Measurements from ENCODE around the gene INPP5A. TPM values are rescaled to one million over a fixed set of nuclear protein-coding genes. Genes with fewer than 3 reads are reported as not detected.
A peak's percentile ranks its signal among the peaks of the same experiment; 100 is the strongest.
"Not testable (repeated sequence)": the region's sequence is repeated elsewhere in the genome, so short reads cannot be mapped to it uniquely, and the experiment has no call there.

The INPP5A gene
- total RNA-seq, 1 donor from 2014 or later = 36.4 TPM

GRCh38 chr10:132593900-132594876 lies 56.6 kb downstream of the INPP5A start:
- peak overlapping the region; percentile 85 for H3K27ac Mint-ChIP-seq (ENCODE audit: unreplicated experiment)
- H3K27me3 Mint-ChIP-seq (ENCODE audit: unreplicated experiment) = no peaks in the 10 kb centered on the region
- DNase-seq (ENCODE audit: extremely low spot score, unreplicated experiment) = no peak
- H3K9me3 Mint-ChIP-seq (ENCODE audit: unreplicated experiment) = no peaks in the 10 kb centered on the region
- TF ChIP-seq CTCF (IDR thresholded peaks at IDR 0.05) = no peak
- H3K36me3 Mint-ChIP-seq (ENCODE audit: unreplicated experiment) = no peaks in the 10 kb centered on the region
- peak overlapping the region; percentile 55 for H3K4me3 Mint-ChIP-seq (ENCODE audit: unreplicated experiment)
- H3K4me1 Mint-ChIP-seq (ENCODE audit: unreplicated experiment) = peaks cover 84% of the 10 kb centered on the region

GRCh38 chr10:132595021-132595420 lies 57.4 kb downstream of the INPP5A start:
- Mint-ChIP-seq H3K36me3 (ENCODE audit: unreplicated experiment) (peaks cover under 1% of the 10 kb centered on the region), H3K27me3 (ENCODE audit: unreplicated experiment) (no peaks in the 10 kb centered on the region), H3K4me3 (ENCODE audit: unreplicated experiment) (no peak overlapping the region), H3K9me3 (ENCODE audit: unreplicated experiment) (peaks cover under 1% of the 10 kb centered on the region), H3K27ac (ENCODE audit: unreplicated experiment) (peak overlapping the region; percentile 70), H3K4me1 (ENCODE audit: unreplicated experiment) (peaks cover 77% of the 10 kb centered on the region)
- DNase-seq (ENCODE audit: extremely low spot score, unreplicated experiment) = no peak
- TF ChIP-seq CTCF (IDR thresholded peaks at IDR 0.05) = no peak

GRCh38 chr10:132595854-132596253 lies 58.3 kb downstream of the INPP5A start:
- no peak for DNase-seq (ENCODE audit: extremely low spot score, unreplicated experiment)
- peak overlapping the region; percentile 70 for H3K27ac Mint-ChIP-seq (ENCODE audit: unreplicated experiment)
- TF ChIP-seq CTCF (IDR thresholded peaks at IDR 0.05) = no peak

GRCh38 chr10:132596742-132597279 lies 59.2 kb downstream of the INPP5A start:
- no peak for DNase-seq (ENCODE audit: extremely low spot score, unreplicated experiment)
- H3K4me3 Mint-ChIP-seq (ENCODE audit: unreplicated experiment) = no peak overlapping the region
- H3K27me3 Mint-ChIP-seq (ENCODE audit: unreplicated experiment) = no peaks in the 10 kb centered on the region
- H3K36me3 Mint-ChIP-seq (ENCODE audit: unreplicated experiment) = peaks cover 9% of the 10 kb centered on the region
- peaks cover 7% of the 10 kb centered on the region for H3K9me3 Mint-ChIP-seq (ENCODE audit: unreplicated experiment)
- no peak for TF ChIP-seq CTCF (IDR thresholded peaks at IDR 0.05)
- peaks cover 59% of the 10 kb centered on the region for H3K4me1 Mint-ChIP-seq (ENCODE audit: unreplicated experiment)
- H3K27ac Mint-ChIP-seq (ENCODE audit: unreplicated experiment) = no peak overlapping the region

More at GRCh38 chr10:132595854-132596253, 58.3 kb downstream of the INPP5A start:
- Mint-ChIP-seq H3K27me3 (ENCODE audit: unreplicated experiment) (no peaks in the 10 kb centered on the region), H3K4me1 (ENCODE audit: unreplicated experiment) (peaks cover 69% of the 10 kb centered on the region), H3K4me3 (ENCODE audit: unreplicated experiment) (peak overlapping the region; percentile 51), H3K36me3 (ENCODE audit: unreplicated experiment) (peaks cover 6% of the 10 kb centered on the region), H3K9me3 (ENCODE audit: unreplicated experiment) (peaks cover 7% of the 10 kb centered on the region)

- Mint-ChIP-seq H3K36me3 (ENCODE audit: unreplicated experiment) (peaks cover 9% of the 10 kb centered on the region), H3K27ac (ENCODE audit: unreplicated experiment) (no peak overlapping the region), H3K4me1 (ENCODE audit: unreplicated experiment) (peaks cover 56% of the 10 kb centered on the region), H3K4me3 (ENCODE audit: unreplicated experiment) (no peak overlapping the region), H3K9me3 (ENCODE audit: unreplicated experiment) (peaks cover 7% of the 10 kb centered on the region), H3K27me3 (ENCODE audit: unreplicated experiment) (no peaks in the 10 kb centered on the region)
- DNase-seq (ENCODE audit: extremely low spot score, unreplicated experiment) = no peak
- TF ChIP-seq CTCF (IDR thresholded peaks at IDR 0.05) = no peak
These were observed 60.1 kb downstream of the INPP5A start for GRCh38 chr10:132597654-132598053.

GRCh38 chr10:132599023-132599618 lies 61.5 kb downstream of the INPP5A start:
- H3K4me3 Mint-ChIP-seq (ENCODE audit: unreplicated experiment); H3K36me3 Mint-ChIP-seq (ENCODE audit: unreplicated experiment); H3K27me3 Mint-ChIP-seq (ENCODE audit: unreplicated experiment); DNase-seq (ENCODE audit: extremely low spot score, unreplicated experiment); H3K27ac Mint-ChIP-seq (ENCODE audit: unreplicated experiment); H3K9me3 Mint-ChIP-seq (ENCODE audit: unreplicated experiment): not testable (repeated sequence)
- peaks cover 46% of the 10 kb centered on the region for H3K4me1 Mint-ChIP-seq (ENCODE audit: unreplicated experiment)

Data from osteocyte (in vitro differentiated cells).